HUES6 (cell line): ENCODE data around the gene ID1.
"Not testable (repeated sequence)": the region's sequence is repeated elsewhere in the genome, so short reads cannot be mapped to it uniquely, and the experiment has no call there.

Experiments
- H3K27ac ChIP-seq: 2 replicates; pipeline ENCODE4 v1.7.0; 2013; ENCODE audit warnings: low read depth, mild to moderate bottlenecking, low read length, inconsistent platforms
- H3K27me3 ChIP-seq: 2 replicates; pipeline ENCODE4 v1.6.1; 2013; ENCODE audit warnings: low read length; ENCODE audit not compliant: control insufficient read depth, insufficient read depth
- H3K36me3 ChIP-seq: 2 replicates; pipeline ENCODE4 v1.6.1; 2013; ENCODE audit warnings: low read length; ENCODE audit not compliant: control insufficient read depth, insufficient read depth
- H3K4me1 ChIP-seq: 2 replicates; pipeline ENCODE4 v1.6.1; 2013; ENCODE audit warnings: low read length; ENCODE audit not compliant: control insufficient read depth, insufficient read depth
- H3K4me3 ChIP-seq: 2 replicates; pipeline ENCODE4 v1.5.1; 2013; ENCODE audit warnings: low read depth, low read length
- H3K9ac ChIP-seq: one replicate; pipeline ENCODE4 v1.6.1; 2013; ENCODE audit warnings: mild to moderate bottlenecking, low read length
- H3K9me3 ChIP-seq: 2 replicates; pipeline ENCODE4 v1.6.1; 2013; ENCODE audit warnings: low read depth, low read length; ENCODE audit not compliant: control insufficient read depth, insufficient read depth

Gene ID1

DNA sequence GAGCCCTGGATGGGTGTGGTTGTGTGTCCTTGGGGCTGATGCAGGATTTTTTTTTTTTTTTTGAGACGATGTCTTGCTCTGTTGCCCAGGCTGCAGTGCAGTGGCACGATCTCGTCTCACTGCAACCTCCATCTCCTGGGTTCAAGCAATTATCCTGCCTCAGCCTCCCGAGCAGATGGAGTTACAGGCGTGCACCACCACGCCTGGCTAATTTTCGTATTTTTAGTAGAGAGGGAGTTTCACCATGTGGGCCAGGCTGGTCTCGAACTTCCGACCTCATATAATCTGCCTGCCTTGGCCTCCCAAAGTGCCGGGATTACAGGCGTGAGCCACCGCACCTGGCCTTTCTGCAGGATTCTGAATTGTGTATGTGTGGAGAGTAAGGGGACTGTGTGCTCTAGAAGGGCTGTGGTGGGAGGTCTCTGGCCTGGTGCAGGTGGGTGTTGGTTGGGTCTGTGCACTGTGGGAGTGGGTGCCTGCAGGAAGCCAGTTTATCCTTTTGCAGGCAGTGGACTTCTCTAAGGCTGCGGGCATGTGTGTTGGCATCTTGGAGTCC lies 11.0 kb upstream of the ID1 start:
- no peaks in the 10 kb centered on the region for H3K36me3 ChIP-seq
- H3K4me3 ChIP-seq: peak overlapping the region; percentile 37; the same call in 1 of the 2 replicates
- H3K9ac ChIP-seq: peak overlapping the region; percentile 86
- peaks cover 43% of the 10 kb centered on the region for H3K4me1 ChIP-seq
- H3K27me3 ChIP-seq: no peaks in the 10 kb centered on the region
- peak overlapping the region; percentile 82; the same call in 1 of the 2 replicates for H3K27ac ChIP-seq
- no peaks in the 10 kb centered on the region for H3K9me3 ChIP-seq

DNA sequence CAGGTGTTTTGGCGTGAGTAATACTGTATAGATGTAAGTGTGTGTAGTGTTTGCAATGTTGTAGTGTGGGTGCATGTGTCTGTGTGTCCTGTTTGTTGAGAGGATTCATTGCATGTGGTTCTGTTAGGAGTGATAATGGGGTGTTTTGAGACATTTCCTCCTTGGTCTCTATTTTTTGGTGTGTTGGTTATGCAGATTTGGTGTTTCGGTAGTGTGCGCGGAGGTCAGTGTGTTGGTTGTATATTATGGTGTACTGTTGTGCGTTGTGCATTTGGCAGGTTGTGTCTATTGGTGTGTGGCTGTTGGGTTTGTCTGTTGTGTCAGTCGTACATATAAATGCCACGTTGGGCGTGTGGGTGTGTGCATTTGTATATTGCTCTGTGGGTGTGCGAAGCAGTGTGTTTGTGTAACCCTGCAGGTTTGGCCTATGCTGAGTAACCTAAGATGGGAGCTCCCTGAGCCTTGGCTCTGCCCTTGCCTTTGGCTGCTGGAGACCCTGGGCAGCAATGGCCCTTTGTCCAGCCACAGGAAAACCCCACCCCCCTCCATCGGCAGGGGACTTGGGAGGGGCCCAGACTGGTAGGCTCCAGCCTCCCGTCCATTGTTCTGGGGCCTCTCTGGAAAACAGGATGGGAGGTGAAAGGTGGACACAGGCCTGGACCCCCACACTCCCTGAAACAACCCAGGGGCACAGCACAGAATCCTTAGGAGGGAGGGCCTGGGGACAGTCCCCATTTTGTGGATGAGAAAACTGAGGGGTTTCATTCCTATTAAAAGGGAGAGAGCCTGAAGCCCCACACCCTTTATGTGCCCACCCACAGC lies 10.3 kb upstream of the ID1 start:
- Histone ChIP-seq H3K27ac (peak overlapping the region; percentile 82; the same call in 1 of the 2 replicates), H3K27me3 (no peaks in the 10 kb centered on the region), H3K9ac (peak overlapping the region; percentile 86), H3K4me3 (peak overlapping the region; percentile 37; the same call in 1 of the 2 replicates), H3K4me1 (peaks cover 43% of the 10 kb centered on the region), H3K36me3 (no peaks in the 10 kb centered on the region), H3K9me3 (no peaks in the 10 kb centered on the region)

DNA sequence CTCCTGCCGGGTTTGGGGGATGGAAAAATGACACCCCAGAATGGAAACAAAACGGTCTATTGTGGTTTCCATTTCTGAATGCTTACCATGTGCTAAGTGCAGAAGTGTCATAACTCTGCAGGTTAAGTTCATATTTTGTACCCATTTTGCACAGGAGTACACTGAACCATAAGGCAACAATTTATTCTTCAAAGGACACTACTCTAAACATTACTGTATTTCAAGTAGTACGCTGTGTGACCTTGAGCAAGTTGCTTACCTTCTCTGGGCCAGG lies 9.8 kb upstream of the ID1 start:
- no peaks in the 10 kb centered on the region for H3K36me3 ChIP-seq
- H3K9ac ChIP-seq: peak overlapping the region; percentile 86
- H3K4me3 ChIP-seq: peak overlapping the region; percentile 9; the same call in 1 of the 2 replicates
- H3K27ac ChIP-seq: peak overlapping the region; percentile 82; the same call in 1 of the 2 replicates
- peaks cover 43% of the 10 kb centered on the region for H3K4me1 ChIP-seq
- H3K9me3 ChIP-seq: no peaks in the 10 kb centered on the region
- no peaks in the 10 kb centered on the region for H3K27me3 ChIP-seq

DNA sequence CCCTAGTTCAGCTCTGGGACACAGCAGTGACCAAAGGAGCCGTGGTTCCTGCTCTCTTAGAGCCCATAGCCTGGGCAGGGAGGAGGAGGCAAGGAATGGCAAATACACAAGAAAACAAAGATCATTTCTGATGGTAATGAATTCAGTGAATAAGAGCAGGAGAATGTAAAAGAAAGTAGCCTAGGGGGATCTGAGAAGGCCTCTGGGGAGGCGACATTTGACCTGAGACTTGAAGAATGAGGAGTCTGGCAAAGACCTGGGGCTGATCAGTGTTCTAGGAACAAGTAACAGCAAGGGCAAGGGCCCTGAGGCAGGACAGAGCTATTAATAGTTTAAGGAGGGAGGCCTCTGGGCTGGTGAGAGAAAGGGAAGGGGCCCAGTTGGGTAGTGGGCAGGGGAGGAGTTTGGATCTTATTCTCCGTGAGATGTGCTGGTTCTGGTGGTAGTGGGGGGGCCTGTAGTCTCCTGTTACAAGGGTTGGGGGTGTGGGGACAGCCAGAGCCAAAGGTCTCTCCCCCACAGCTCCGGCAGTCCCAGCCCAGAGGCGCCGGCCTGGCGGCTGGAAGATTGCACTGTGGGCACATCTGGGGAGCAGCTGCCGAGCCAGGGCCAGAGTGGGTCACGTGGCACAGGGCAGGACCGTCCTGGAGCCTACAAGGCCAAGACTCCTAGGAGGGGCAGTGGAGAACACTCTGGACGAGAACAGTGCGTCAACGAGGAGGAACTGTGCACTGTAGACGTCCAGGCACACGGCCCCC lies 9.3 kb upstream of the ID1 start:
- peak overlapping the region; percentile 82 for H3K27ac ChIP-seq

DNA sequence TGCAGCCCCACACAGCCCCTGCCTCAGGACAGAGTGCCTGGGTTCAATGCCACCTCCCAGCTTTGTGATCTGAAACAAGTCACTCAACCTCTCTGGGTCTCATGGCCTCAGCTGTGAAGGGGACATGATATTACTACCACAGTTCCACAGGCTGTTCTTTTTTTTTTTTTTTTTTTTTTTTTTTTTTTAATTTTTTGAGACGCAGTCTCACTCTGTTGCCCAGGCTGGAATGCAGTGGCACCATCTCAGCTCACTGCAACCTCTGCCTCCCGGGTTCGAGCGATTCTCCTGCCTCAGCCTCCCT lies 8.7 kb upstream of the ID1 start:
- not testable (repeated sequence) for H3K36me3 ChIP-seq, H3K27me3 ChIP-seq, H3K9me3 ChIP-seq
- H3K4me1 ChIP-seq: peaks cover 35% of the 10 kb centered on the region
- peak overlapping the region; percentile 82 for H3K27ac ChIP-seq
- H3K4me3 ChIP-seq: peak overlapping the region; percentile 7; the same call in 1 of the 2 replicates
- peak overlapping the region; percentile 86 for H3K9ac ChIP-seq

More for the DNA sequence above, 9.3 kb upstream of the ID1 start:
- peak overlapping the region; percentile 86 for H3K9ac ChIP-seq
- H3K27me3 ChIP-seq: no peaks in the 10 kb centered on the region
- peaks cover 41% of the 10 kb centered on the region for H3K4me1 ChIP-seq
- H3K36me3 ChIP-seq: no peaks in the 10 kb centered on the region
- no peaks in the 10 kb centered on the region for H3K9me3 ChIP-seq
- H3K4me3 ChIP-seq: peak overlapping the region; percentile 7; the same call in 1 of the 2 replicates

DNA sequence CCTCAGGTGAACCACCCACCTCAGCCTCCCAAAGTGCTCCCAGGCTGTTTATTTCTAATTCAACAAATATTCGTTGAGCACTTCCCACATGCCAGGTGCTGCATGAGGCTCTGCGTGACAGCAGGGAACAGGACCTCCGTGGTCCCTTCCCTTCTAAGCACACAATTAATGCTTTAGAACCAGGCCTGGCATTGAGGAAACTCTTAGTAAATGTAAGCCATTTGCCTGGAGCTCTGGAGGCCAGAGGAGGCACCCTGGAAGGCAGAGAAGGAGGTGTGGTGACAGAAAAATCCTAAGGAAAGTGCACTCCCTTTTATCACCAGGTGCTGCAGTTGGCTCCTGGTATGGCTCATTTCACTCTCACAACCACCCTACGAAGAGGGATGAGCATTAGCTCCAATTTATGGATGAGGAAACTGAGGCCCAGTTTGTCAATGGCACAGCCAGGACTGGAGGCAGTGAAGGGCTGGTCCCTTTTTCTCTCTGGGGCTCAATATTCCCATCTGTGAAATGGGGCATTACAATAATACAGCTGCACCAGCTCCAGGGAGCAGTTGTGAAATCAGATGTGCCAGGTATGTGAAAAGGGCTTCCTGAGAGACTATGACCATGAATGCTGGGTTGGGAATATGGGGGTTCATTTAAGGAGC lies 8.1 kb upstream of the ID1 start:
- Histone ChIP-seq H3K4me3 (no peak overlapping the region), H3K36me3 (no peaks in the 10 kb centered on the region), H3K4me1 (peaks cover 34% of the 10 kb centered on the region), H3K27ac (peak overlapping the region; percentile 45; the same call in 1 of the 2 replicates), H3K9ac (peak overlapping the region; percentile 71), H3K27me3 (no peaks in the 10 kb centered on the region), H3K9me3 (no peaks in the 10 kb centered on the region)

DNA sequence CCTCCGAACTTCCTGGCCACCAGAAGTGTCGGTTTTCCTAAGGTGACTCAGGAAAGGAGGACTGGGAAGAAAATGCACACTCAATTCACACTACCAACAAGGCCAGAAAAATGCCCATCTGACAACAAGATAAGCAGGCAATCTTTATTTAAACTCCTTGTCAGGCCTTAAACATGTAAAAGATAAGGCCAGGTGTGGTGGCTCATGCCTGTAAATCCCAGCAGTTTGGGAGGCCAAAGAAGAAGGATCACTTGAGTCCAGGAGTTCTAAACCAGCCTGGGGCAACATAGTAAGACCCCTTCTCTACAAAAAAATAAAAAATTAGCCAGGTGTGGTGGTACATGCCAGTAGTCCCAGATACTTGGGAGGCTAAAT lies 7.6 kb upstream of the ID1 start:
- Histone ChIP-seq H3K27me3 (no peaks in the 10 kb centered on the region), H3K4me1 (peaks cover 35% of the 10 kb centered on the region), H3K4me3 (no peak overlapping the region), H3K36me3 (no peaks in the 10 kb centered on the region), H3K9ac (no peak overlapping the region), H3K9me3 (no peaks in the 10 kb centered on the region), H3K27ac (no peak overlapping the region; the same call in 1 of the 2 replicates)

DNA sequence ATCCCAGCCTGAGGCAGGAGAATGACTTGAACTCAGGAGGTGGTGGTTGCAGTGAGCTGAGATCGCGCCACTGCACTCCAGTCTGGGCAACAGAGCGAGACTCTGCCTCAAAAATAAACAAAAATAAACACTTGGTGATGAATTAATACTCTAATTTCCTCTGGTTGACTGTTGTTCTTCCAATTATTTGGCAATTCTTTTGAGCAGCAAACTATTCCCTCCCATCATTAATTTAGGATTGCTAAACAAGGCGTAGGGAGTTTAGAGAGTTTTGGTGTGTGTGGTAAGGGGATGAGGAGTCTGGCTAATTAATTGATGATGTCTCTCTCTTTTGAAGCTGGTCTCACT lies 2.7 kb upstream of the ID1 start:
- Histone ChIP-seq H3K27ac (no peak overlapping the region), H3K27me3 (no peaks in the 10 kb centered on the region), H3K9me3 (no peaks in the 10 kb centered on the region), H3K4me3 (no peak overlapping the region), H3K36me3 (peaks cover 18% of the 10 kb centered on the region), H3K4me1 (peaks cover 19% of the 10 kb centered on the region), H3K9ac (no peak overlapping the region)

DNA sequence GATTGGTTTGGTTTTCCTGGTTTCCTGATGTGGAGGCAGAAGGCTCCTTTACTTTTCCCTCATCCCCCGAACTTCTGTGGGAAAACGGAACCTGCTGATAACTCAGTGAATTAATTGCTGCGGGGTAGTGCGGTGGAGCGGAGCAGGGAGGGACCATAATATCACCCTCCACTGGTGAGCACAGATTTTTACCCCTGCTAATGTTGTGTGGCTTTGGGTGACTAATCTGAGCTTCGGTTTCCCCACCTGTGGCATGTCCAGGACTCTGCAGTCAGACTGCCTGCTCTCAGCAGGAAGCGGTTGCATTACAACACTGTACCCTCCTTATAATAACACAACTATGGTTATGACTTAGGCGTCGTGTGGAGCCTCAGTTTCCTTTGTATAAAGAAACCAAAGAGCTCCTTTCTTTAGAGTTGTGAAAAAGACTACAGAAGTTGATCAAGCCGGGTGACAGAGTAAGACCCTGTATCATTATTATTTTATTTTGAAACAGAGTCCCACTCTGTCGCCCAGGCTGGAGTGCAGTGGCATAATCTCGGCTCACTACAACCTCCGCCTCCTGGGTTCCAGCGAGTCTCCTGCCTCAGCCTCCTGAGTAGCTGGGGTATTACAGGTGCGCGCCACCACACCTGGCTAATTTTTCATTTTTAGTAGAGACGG lies 2.2 kb upstream of the ID1 start:
- Histone ChIP-seq H3K4me1 (peaks cover 24% of the 10 kb centered on the region), H3K9me3 (no peaks in the 10 kb centered on the region), H3K36me3 (peaks cover 18% of the 10 kb centered on the region), H3K27me3 (no peaks in the 10 kb centered on the region), H3K4me3 (no peak overlapping the region), H3K27ac (no peak overlapping the region), H3K9ac (no peak overlapping the region)

DNA sequence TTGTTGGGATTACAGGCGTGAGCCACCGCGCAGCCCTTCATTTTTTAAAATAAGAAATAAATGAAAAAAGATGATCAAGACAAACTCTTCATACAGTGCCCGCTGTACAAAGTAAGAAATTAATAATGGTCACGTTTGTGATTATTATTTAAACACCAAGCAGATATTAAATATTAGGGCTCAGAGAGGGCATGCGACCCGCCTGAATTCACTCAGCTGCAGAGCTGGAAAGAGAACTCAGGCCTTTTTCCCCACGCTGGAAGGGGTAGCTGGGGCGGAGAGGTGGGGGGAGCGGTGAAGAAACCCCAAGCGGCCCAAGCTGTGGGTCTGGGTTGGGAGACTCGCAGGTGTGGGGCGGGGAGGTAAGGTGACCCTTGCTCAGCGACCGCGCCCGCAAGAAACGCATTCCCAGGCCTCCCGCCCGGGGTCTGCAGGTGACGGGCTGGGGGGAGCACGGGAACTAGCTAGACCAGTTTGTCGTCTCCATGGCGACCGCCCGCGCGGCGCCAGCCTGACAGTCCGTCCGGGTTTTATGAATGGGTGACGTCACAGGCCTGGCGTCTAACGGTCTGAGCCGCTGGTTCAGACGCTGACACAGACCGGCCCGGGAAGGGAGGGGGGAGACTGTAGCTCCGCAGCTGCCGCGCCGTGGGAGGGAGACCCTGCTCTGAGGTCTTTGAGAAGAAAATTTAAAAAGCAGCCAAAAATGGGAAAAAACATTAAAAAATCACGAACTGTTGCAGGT lies 1.1 kb upstream of the ID1 start:
- Histone ChIP-seq H3K27ac (peak overlapping the region; percentile 93; the same call in 1 of the 2 replicates), H3K4me1 (peaks cover 33% of the 10 kb centered on the region), H3K36me3 (peaks cover 18% of the 10 kb centered on the region), H3K9me3 (no peaks in the 10 kb centered on the region), H3K9ac (peak overlapping the region; percentile 97), H3K4me3 (peak overlapping the region; percentile 86), H3K27me3 (no peaks in the 10 kb centered on the region)
